ENCODE measurements around the gene OR11A1.
"Not testable (repeated sequence)": the region's sequence is repeated elsewhere in the genome, so short reads cannot be mapped to it uniquely, and the experiment has no call there.

The OR11A1 gene

GRCh38 chr6:29478740-29479139 lies 21.9 kb upstream of the OR11A1 start:
- no peak for DNase-seq (ENCODE audit: low read depth, low spot score)

DNA sequence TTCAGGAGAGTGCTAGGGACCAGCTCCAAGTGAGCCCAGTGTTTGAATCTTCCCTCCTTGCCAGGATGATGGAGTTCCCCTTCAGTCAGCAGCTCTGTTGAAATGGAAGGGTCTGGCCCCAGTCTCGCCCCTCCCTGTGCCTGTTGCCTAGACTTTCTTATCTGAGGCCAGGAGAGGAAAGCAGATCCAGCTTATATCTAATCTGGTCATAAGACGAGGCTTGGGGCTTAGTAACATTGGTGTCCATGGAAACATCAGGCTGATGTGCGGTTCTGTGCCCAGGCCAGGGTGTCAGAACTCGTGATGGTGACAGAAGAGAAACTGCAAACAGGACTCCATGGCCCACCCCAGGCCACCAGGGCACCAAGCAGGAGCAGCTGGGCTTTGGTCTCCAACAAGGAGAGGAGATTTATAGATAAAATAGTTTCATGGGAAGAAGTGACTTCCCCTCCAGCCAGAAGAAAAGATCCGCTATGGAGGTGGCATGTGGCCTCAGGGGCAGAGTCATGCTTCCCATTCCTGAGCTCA lies 21.1 kb upstream of the OR11A1 start:
- DNase-seq (ENCODE audit: low read depth, low spot score), result no peak

GRCh38 chr6:29474996-29475395 lies 18.1 kb upstream of the OR11A1 start:
- no peak for DNase-seq (ENCODE audit: low read depth, low spot score)

DNA sequence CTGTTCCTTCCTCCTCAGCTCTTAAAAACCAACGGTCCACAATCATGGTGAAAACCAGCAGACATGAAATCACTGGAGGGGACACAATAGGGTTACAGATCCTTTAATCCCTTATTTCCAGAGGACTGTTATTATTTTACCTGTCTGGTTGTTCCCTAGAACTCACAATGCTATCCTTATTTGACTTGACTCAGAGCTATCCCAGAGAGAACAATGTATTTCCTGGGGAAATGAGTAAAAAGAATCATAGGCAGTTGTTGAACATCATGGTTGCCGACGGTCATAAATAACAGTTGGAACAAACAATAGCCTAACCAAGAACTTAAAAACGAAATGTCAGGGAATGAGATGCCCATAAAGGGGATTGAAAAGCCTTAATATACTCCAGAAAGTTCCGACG lies 9.4 kb upstream of the OR11A1 start:
- DNase-seq (ENCODE audit: low read depth, low spot score), result no peak

DNA sequence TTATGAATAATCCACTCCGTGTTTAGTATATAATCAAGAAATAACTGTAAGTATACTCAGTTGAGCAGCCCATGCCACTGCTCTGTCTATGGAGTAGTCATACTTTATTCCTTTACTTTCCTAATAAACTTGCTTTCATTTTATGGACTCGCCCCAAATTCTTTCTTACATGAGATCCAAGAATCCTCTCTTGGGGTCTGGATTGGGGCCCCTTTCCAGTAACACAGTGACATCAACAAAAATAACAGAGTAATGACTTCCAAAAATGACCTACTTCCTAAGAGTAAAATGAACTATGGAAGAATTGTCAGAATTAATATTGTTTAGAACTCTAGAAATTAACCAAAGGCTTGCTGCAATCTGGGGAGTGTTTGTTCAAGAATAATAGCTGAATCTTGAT lies 8.9 kb upstream of the OR11A1 start:
- no peak for DNase-seq (ENCODE audit: low read depth, low spot score)

- no peak for DNase-seq (ENCODE audit: low read depth, low spot score)
Measured at GRCh38 chr6:29465279-29465678, 8.4 kb upstream of the OR11A1 start.

DNA sequence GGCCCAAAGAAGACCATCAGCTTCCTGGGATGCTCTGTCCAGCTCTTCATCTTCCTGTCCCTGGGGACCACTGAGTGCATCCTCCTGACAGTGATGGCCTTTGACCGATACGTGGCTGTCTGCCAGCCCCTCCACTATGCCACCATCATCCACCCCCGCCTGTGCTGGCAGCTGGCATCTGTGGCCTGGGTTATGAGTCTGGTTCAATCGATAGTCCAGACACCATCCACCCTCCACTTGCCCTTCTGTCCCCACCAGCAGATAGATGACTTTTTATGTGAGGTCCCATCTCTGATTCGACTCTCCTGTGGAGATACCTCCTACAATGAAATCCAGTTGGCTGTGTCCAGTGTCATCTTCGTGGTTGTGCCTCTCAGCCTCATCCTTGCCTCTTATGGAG lies 5.2 kb upstream of the OR11A1 start:
- DNase-seq (ENCODE audit: low read depth, low spot score), result no peak

DNA sequence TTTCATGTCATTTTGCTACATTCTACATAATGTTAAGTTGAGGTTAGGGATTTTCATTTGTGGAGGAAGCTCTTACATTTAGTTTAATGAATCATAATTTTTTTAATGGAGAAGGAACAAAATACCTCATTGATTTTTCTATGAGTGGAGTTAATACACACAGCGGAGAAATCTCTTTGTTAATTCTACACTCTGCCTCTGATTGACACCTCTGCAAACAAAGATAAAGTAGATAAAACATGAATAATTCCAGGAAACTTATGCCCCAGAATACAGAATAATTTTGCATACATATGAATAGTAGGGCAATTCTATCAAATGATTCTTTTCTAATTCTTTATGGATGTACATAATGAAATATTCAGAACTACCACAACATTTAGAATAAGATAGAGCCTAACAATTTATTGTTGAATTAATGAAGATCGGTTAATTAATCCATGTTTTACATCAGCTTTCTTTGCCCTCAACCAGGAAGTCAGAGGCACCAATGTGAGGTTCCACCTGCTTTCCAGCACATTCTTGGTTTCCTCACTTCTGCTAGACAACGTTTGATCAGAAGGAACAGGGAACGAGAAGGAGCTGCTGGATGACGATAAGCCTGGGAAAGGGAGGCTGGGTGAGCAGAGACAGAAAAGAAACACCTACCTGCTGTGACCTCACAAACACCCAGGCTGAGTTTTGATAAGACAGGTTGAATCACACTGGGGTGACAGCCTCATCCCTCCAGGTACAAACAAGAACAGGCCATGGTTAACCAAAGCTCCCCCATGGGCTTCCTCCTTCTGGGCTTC lies 4.3 kb upstream of the OR11A1 start:
- DNase-seq (ENCODE audit: low read depth, low spot score), result no peak

DNA sequence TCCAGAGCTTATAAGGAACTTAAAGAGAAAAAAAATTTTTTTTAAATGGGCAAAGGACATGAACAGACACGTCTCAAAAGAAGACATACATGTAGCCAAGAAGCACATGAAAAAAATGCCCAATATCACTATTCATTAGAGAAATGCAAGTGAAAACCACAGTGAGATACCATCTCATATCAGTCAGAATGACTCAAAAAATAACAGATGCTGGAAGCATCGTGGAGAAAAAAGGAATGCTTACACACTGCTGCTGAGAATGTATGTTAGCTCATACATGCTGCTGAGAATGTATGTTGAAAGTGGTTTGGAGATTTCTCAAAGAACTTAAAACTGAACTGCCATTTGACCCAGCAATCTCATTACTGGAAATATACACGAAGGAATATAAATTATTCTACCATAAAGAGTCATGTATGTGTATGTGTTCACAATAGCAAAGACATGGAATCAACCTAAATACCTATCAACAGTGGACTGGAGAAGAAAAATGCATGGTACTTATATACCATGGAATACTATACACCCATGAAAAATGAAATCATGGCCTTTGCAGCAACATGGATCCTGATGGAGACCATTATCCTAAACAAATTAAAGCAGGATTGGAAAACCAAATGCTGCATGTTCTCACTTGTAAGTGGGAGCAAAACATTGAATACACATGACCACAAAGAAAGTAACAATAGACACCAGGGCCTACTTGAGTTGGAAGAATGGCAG lies 5.2 kb downstream of the OR11A1 start:
- no peak for DNase-seq (ENCODE audit: low read depth, low spot score)

DNA sequence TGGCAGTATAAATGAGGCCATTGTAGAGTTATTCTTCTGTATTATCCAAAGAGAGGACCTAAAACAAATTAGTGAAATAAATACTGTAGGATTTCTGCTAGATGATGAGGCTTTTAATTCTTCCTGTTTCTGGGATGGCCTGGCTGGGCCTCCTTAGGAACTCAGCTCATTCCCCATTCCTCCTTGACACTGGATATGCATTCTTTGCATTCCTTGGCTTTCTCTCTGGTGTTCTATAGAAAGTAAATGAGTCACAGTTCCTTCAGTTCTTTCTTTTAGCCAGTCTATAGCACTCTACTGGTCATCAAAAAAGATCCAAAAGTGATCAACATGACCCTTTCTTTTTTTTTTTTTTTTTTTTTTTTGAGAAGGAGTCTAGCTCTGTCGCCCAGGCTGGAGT lies 9.2 kb downstream of the OR11A1 start:
- DNase-seq (ENCODE audit: low read depth, low spot score), result no peak

- not testable (repeated sequence) for DNase-seq (ENCODE audit: low read depth, low spot score)
Measured at GRCh38 chr6:29444031-29444430, 12.8 kb downstream of the OR11A1 start.

DNA sequence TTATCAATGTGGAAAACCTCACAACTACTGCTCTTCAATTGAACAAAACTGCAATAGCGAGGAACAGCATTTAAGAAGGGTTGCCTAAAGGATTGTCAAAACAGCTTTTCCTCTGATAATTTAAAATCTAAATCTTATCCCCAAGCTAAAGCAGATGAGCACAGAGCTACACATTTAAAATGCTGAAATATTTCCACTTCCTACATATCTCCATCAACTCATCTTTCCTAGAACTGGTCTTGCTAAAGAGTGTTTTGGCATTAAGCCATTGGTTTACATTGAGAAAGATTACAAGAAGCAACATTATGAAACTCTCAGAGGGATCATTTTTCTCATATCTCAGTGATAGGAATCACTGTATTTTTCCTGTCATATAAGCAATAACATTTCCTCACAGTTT lies 14.2 kb downstream of the OR11A1 start:
- no peak for DNase-seq (ENCODE audit: low read depth, low spot score)

GRCh38 chr6:29439006-29439405 lies 17.9 kb downstream of the OR11A1 start, which contains the start of gene OR10C1:
Gene OR10C1 (plus strand): TSS chr6:29439306. CDS start chr6:29440016, 710 bp downstream.
- no peak for DNase-seq (ENCODE audit: low read depth, low spot score)

- DNase-seq (ENCODE audit: low read depth, low spot score), result not testable (repeated sequence)
Measured at GRCh38 chr6:29436730-29437129, 20.1 kb downstream of the OR11A1 start.

DNA sequence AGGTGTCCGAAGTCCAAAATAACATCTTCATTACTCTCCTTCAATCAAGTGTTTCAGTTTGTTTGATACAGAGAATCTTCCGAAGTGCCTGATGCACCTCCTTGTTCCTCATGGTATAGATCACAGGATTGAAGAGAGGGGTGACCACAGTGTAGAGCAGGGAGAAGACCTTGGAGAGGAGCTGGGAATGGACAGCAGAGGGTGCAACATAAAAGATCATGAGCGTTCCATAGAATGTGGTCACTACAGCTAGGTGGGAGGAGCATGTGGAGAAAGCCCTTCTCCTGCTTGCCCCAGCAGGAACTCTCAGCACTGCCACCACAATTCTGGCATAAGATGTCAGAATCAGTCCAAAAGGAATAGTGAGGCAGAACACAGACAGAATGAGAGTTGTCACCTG lies 30.2 kb downstream of the OR11A1 start:
- DNase-seq (ENCODE audit: low read depth, low spot score), result no peak

GRCh38 chr6:29425075-29425474 lies 31.8 kb downstream of the OR11A1 start:
- DNase-seq (ENCODE audit: low read depth, low spot score), result no peak

DNA sequence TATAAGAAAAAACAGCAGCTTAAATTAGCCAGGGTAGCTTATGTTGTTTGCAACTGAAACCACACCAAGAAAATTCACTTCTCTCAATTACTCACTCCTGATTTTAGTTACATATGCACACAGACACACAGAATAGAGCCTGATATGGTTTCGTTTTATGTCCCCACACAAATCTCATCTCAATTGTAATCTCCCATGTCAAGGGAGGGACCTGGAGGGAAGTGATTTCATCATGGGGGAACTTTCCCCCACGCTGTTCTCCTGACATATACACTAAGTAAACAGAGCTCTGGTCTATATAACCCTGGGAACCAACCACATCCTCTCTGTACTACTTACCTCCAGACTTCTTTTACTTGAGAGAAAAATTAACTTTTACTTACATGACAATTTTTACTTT lies 32.3 kb downstream of the OR11A1 start:
- DNase-seq (ENCODE audit: low read depth, low spot score), result no peak

DNA sequence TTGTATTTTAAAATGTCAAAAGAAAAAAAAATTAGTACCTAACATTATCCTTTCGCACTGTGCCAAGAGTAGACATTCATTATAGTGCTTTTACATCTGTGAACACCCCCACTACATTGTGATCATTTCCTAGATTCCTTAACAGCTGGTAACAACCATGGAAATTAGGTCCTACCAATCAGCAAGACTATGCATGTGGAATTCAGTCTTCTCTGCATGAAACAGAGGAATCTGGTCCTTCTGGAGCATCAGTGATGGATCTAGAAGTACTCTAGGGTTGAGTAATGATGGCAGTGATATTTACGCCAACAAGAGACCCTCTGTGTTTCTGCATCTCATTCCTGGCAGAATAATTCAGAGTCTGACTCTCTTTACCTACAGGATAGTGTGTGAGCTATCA lies 32.7 kb downstream of the OR11A1 start:
- no peak for DNase-seq (ENCODE audit: low read depth, low spot score)

GRCh38 chr6:29419516-29419915 lies 37.4 kb downstream of the OR11A1 start:
- no peak for DNase-seq (ENCODE audit: low read depth, low spot score)

- no peak for DNase-seq (ENCODE audit: low read depth, low spot score)
Measured at GRCh38 chr6:29414588-29414987, 42.3 kb downstream of the OR11A1 start, which contains the start of gene OR12D1. Gene OR12D1 (plus strand): TSS chr6:29414928.

DNA sequence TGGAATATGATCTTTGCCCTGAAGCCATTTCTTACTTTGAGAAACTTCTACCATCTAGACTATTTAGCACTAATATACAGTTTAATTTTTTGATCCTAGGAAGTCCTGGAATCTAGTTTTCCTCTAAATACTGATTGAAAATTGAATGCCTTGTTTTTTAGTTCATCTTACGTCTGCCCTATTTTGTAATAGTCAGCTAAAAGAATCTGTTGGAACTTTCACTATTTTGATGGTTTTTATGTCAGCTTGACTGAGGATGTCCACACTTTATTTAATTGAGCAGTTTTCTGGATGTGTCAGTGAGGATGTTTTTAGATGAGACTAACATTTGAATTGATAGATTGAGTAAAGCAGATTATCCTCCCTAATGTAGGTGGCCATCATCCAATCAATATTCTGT lies 53.1 kb downstream of the OR11A1 start:
- no peak for DNase-seq (ENCODE audit: low read depth, low spot score)

GRCh38 chr6:29399525-29399924 lies 57.3 kb downstream of the OR11A1 start:
- DNase-seq (ENCODE audit: low read depth, low spot score), result no peak

- DNase-seq (ENCODE audit: low read depth, low spot score), result no peak
Measured at GRCh38 chr6:29395331-29395730, 61.5 kb downstream of the OR11A1 start, which contains the start of gene OR12D2. Gene OR12D2 (plus strand): TSS chr6:29395631. CDS start chr6:29396700, 1,069 bp downstream.

Measured in activated CD4-positive, CD25-positive, alpha-beta regulatory T cell treated with anti-CD3 and anti-CD28 coated beads, Interleukin-2, amount 50 U/mL, for 16 hours (primary cell).